Measurements from ENCODE around the gene DCP1A. TPM values are rescaled to one million over a fixed set of nuclear protein-coding genes. Genes with fewer than 3 reads are reported as not detected.

Gene DCP1A
- polyA plus RNA-seq, 1 of the 3 experiments (the other 2 are of a cell fraction): 12.9 TPM

GRCh38 chr3:53350652-53351051 lies 3.3 kb upstream of the DCP1A start:
- H3K4me2 ChIP-seq: no peak overlapping the region; the same call in 1 of the 2 replicates
- no peaks in the 10 kb centered on the region for H3K36me3 ChIP-seq (replicated peaks in 1 of 2; ENCODE audit: control insufficient read depth in 1 of 2, insufficient read depth in 2 of 2, low read length in 1 of 2)
- H3K9me2 ChIP-seq: no peaks in the 10 kb centered on the region
- no peak overlapping the region for H3K9ac ChIP-seq
- 20% methylated on average over 3 of the region's 3 CpGs for WGBS (ENCODE audit: low lambda C conversion rate)
- no peak overlapping the region; a peak in 1 of 4 replicates for H3K27ac ChIP-seq (ENCODE audit: low read depth in 2 of 2, low read length in 1 of 2)
- ChIA-PET CTCF (interaction anchor here (0.9 to 1.6 kb wide), 3 partner anchors 9 to 52 kb away, joined by 3 to 5 read pairs (median 3); no protein-coding TSS in a partner anchor), POLR2A (no interaction called here)
- peaks cover 2 to 8% of the 10 kb centered on the region in 2 experiments; a peak in 3 of 4 replicates for H3K4me1 ChIP-seq (ENCODE audit: control insufficient read depth in 1 of 2, insufficient read depth in 2 of 2, low read depth in 1 of 2, low read length in 1 of 2)
- H3K4me3 ChIP-seq (ENCODE audit: low read depth in 2 of 2, low read length in 1 of 2): no peak overlapping the region
- peaks cover 16% of the 10 kb centered on the region for H3K79me2 ChIP-seq (ENCODE audit: insufficient read depth)
- no peaks in the 10 kb centered on the region for H4K20me1 ChIP-seq (ENCODE audit: insufficient read depth)
- H2AFZ ChIP-seq (ENCODE audit: low read depth): peak overlapping the region; percentile 52
- peak; percentile 36 for DNase-seq
- H3F3A ChIP-seq (replicated peaks; ENCODE audit: insufficient read depth): no peaks in the 10 kb centered on the region
- no peaks in the 10 kb centered on the region for H3K9me3 ChIP-seq
- no peaks in the 10 kb centered on the region for H3K27me3 ChIP-seq (ENCODE audit: insufficient read depth)
- TF ChIP-seq NRF1 (IDR thresholded peaks at IDR 0.05; ENCODE audit: low read depth, low read length): no peak
- no peak for TF ChIP-seq MXI1 (IDR thresholded peaks at IDR 0.05; ENCODE audit: low read depth, low read length)
- TF ChIP-seq RFX5 (IDR thresholded peaks at IDR 0.05; ENCODE audit: low read length): no peak
- no peak for TF ChIP-seq ZBTB33 (IDR thresholded peaks at IDR 0.05; ENCODE audit: borderline replicate concordance, low read depth)
- TF ChIP-seq NFIC (IDR thresholded peaks at IDR 0.05; ENCODE audit: borderline replicate concordance): no peak
- no peak for TF ChIP-seq EZH2phosphoT487 (IDR thresholded peaks at IDR 0.05; ENCODE audit: borderline replicate concordance, low read depth)
- TF ChIP-seq SMC3 (IDR thresholded peaks at IDR 0.05; ENCODE audit: low read depth, low read length): peak; percentile 29
- peak; percentile 39; the same call in 1 of the 2 replicates for TF ChIP-seq TCF12 (IDR thresholded peaks at IDR 0.05)
- TF ChIP-seq ELF1 (IDR thresholded peaks at IDR 0.05): no peak
- no peak for TF ChIP-seq RXRA (IDR thresholded peaks at IDR 0.05; ENCODE audit: borderline replicate concordance, low read depth)
- TF ChIP-seq CHD2 (IDR thresholded peaks at IDR 0.05; ENCODE audit: low read length, partially characterized antibody): no peak
- TF ChIP-seq, protein P1, sequence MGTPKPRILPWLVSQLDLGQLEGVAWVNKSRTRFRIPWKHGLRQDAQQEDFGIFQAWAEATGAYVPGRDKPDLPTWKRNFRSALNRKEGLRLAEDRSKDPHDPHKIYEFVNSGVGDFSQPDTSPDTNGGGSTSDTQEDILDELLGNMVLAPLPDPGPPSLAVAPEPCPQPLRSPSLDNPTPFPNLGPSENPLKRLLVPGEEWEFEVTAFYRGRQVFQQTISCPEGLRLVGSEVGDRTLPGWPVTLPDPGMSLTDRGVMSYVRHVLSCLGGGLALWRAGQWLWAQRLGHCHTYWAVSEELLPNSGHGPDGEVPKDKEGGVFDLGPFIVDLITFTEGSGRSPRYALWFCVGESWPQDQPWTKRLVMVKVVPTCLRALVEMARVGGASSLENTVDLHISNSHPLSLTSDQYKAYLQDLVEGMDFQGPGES (IDR thresholded peaks at IDR 0.05; ENCODE audit: low read depth, low read length): no peak
- TF ChIP-seq FOSL2 (IDR thresholded peaks at IDR 0.05; ENCODE audit: borderline replicate concordance, low read depth): no peak
- TF ChIP-seq GATA2 (CRISPR knock-in tag; IDR thresholded peaks at IDR 0.05): peak; percentile 78
- peak; percentile 49; the same call in 1 of the 2 replicates for TF ChIP-seq RCOR1 (IDR thresholded peaks at IDR 0.05; ENCODE audit: low read length)
- no peak for TF ChIP-seq YY1 (IDR thresholded peaks at IDR 0.05; ENCODE audit: low read depth)
- TF ChIP-seq TEAD4 (IDR thresholded peaks at IDR 0.05; ENCODE audit: borderline replicate concordance, insufficient read depth): no peak
- TF ChIP-seq, protein P2, sequence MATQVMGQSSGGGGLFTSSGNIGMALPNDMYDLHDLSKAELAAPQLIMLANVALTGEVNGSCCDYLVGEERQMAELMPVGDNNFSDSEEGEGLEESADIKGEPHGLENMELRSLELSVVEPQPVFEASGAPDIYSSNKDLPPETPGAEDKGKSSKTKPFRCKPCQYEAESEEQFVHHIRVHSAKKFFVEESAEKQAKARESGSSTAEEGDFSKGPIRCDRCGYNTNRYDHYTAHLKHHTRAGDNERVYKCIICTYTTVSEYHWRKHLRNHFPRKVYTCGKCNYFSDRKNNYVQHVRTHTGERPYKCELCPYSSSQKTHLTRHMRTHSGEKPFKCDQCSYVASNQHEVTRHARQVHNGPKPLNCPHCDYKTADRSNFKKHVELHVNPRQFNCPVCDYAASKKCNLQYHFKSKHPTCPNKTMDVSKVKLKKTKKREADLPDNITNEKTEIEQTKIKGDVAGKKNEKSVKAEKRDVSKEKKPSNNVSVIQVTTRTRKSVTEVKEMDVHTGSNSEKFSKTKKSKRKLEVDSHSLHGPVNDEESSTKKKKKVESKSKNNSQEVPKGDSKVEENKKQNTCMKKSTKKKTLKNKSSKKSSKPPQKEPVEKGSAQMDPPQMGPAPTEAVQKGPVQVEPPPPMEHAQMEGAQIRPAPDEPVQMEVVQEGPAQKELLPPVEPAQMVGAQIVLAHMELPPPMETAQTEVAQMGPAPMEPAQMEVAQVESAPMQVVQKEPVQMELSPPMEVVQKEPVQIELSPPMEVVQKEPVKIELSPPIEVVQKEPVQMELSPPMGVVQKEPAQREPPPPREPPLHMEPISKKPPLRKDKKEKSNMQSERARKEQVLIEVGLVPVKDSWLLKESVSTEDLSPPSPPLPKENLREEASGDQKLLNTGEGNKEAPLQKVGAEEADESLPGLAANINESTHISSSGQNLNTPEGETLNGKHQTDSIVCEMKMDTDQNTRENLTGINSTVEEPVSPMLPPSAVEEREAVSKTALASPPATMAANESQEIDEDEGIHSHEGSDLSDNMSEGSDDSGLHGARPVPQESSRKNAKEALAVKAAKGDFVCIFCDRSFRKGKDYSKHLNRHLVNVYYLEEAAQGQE (IDR thresholded peaks at IDR 0.05; ENCODE audit: low read depth, low read length): no peak
- TF ChIP-seq, protein P3, sequence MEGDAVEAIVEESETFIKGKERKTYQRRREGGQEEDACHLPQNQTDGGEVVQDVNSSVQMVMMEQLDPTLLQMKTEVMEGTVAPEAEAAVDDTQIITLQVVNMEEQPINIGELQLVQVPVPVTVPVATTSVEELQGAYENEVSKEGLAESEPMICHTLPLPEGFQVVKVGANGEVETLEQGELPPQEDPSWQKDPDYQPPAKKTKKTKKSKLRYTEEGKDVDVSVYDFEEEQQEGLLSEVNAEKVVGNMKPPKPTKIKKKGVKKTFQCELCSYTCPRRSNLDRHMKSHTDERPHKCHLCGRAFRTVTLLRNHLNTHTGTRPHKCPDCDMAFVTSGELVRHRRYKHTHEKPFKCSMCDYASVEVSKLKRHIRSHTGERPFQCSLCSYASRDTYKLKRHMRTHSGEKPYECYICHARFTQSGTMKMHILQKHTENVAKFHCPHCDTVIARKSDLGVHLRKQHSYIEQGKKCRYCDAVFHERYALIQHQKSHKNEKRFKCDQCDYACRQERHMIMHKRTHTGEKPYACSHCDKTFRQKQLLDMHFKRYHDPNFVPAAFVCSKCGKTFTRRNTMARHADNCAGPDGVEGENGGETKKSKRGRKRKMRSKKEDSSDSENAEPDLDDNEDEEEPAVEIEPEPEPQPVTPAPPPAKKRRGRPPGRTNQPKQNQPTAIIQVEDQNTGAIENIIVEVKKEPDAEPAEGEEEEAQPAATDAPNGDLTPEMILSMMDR (IDR thresholded peaks at IDR 0.05): peak; percentile 53
- TF ChIP-seq, protein P4, sequence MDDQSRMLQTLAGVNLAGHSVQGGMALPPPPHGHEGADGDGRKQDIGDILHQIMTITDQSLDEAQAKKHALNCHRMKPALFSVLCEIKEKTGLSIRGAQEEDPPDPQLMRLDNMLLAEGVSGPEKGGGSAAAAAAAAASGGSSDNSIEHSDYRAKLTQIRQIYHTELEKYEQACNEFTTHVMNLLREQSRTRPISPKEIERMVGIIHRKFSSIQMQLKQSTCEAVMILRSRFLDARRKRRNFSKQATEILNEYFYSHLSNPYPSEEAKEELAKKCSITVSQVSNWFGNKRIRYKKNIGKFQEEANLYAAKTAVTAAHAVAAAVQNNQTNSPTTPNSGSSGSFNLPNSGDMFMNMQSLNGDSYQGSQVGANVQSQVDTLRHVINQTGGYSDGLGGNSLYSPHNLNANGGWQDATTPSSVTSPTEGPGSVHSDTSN (IDR thresholded peaks at IDR 0.05): no peak
- TF ChIP-seq RAD21 (IDR thresholded peaks at IDR 0.05; ENCODE audit: low read length): peak; percentile 39; the same call in 1 of the 2 replicates
- TF ChIP-seq, protein P5, sequence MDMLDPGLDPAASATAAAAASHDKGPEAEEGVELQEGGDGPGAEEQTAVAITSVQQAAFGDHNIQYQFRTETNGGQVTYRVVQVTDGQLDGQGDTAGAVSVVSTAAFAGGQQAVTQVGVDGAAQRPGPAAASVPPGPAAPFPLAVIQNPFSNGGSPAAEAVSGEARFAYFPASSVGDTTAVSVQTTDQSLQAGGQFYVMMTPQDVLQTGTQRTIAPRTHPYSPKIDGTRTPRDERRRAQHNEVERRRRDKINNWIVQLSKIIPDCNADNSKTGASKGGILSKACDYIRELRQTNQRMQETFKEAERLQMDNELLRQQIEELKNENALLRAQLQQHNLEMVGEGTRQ (IDR thresholded peaks at IDR 0.05; ENCODE audit: borderline replicate concordance, low read depth, low read length): no peak
- no peak for TF ChIP-seq FOXM1 (IDR thresholded peaks at IDR 0.05; ENCODE audit: low read depth)

Data from SK-N-SH (cell line).